Lung (tissue), 12 donors: ENCODE measurements around the gene MERTK. TPM values are rescaled to one million over a fixed set of nuclear protein-coding genes. Genes with fewer than 3 reads are reported as not detected.

ENCODE experiments used
- ATAC-seq: fragments of 200-7000 bp; cut with Tn5 transposase; one replicate; pipeline ENCODE4 v1.9.1; 2020; ENCODE audit warnings: moderate number of reproducible peaks; ENCODE audit not compliant: insufficient read depth, low FRiP score
- DNase-seq, 3 donors: peaks; one replicate each; pipeline ENCODE4 v3.0.0-alpha.2; 2013 to 2017
- H3K27ac ChIP-seq, 2 donors: one replicate each; pipeline ENCODE4 v1.5.1; 2013; ENCODE audit warnings: mild to moderate bottlenecking in 2 of 2, moderate library complexity in 2 of 2, control low read depth in 1 of 2, inconsistent platforms in 1 of 2, low read depth in 1 of 2, low read length in 1 of 2
- H3K27me3 ChIP-seq, 3 donors: one replicate each; pipeline ENCODE4 v1.5.1; 2013; ENCODE audit warnings: low read length in 2 of 3; ENCODE audit not compliant: control insufficient read depth in 3 of 3, insufficient read depth in 3 of 3
- H3K36me3 ChIP-seq, 4 donors: one replicate each; pipeline ENCODE4 v1.5.1; 2013; ENCODE audit warnings: low read length in 4 of 4, mild to moderate bottlenecking in 1 of 4, moderate library complexity in 1 of 4; ENCODE audit not compliant: control insufficient read depth in 4 of 4, insufficient read depth in 4 of 4
- H3K4me1 ChIP-seq, 5 donors: one replicate each; pipeline ENCODE4 v1.5.1; 2013; ENCODE audit warnings: low read length in 5 of 5, mild to moderate bottlenecking in 2 of 5, moderate library complexity in 1 of 5; ENCODE audit not compliant: control insufficient read depth in 5 of 5, insufficient read depth in 5 of 5
- H3K4me3 ChIP-seq: one replicate; pipeline ENCODE4 v1.5.1; 2013; ENCODE audit warnings: mild to moderate bottlenecking, control low read depth, moderate library complexity
- H3K9ac ChIP-seq, 2 donors: one replicate each; pipeline ENCODE4 v1.5.1; 2013; ENCODE audit warnings: low read length in 2 of 2, control low read depth in 1 of 2; ENCODE audit not compliant: insufficient read depth in 1 of 2
- H3K9me3 ChIP-seq, 4 donors: one replicate each; pipeline ENCODE4 v1.5.1; 2013; ENCODE audit warnings: low read length in 3 of 4, mild to moderate bottlenecking in 1 of 4, moderate library complexity in 1 of 4; ENCODE audit not compliant: control insufficient read depth in 4 of 4, insufficient read depth in 3 of 4
- WGBS, 2 donors: extraction: QIAGEN DNeasy Blood & Tissue Kit; methylation state at CpG; one replicate each; pipeline ENCODE4 v1.1.7; 2013; 5-methylcytosine and 5-hydroxymethylcytosine counted together
- polyA plus RNA-seq, 2 donors: library from polyadenylated mRNA; stranded (reverse); fragments of 200-250 nt; gene quantifications; one replicate each; pipeline ENCODE4 v1.2.1, GENCODE V29; 2013
- total RNA-seq, 2 donors: library from RNA; depleted of rRNA in 1 of 2; stranded (reverse); fragments of >200 nt in 1 of 2; gene quantifications; one replicate each; pipeline ENCODE4 v1.2.1, GENCODE V29; 2014 to 2021
- TF ChIP-seq, protein P1 (sequence below): IDR thresholded peaks from 2 replicates; pipeline ENCODE4 v1.5.1; 2012; ENCODE audit warnings: mild to moderate bottlenecking; ENCODE audit errors: control extremely low read depth, extremely low read depth
- donor health status: control.
- donor health status: control.
- donor health status: Bipolar disorder and iron deficiency.
- donor health status: healthy.
- donor health status: DM: yes; HTN: yes; CAD: no.

Gene MERTK
- total and polyA plus RNA-seq, 4 donors, result 5.5 to 33.1 (median 22.4) TPM

DNA sequence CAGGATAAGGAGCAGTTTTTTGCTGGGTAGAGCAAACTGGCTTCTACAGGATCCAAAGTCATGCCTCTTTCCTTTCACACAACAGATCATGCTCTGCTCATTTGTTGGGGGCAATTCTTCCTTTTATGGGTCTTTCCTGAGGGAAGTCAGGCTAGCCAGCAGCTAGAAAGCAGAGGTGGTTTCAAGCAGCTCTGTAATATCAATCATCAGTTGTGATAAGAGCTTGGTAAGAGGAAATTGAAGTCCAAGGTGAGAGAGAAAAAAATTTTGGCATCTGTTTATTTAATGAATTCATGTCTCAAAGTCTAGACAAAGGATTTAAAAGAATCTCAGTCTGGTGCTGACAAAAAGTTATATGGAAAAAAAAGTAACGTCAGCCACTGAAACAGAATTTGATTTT is 162.9 kb downstream of the MERTK start:
- 84 to 94% methylated on average over 1 of the region's 1 CpG for WGBS, 2 donors

DNA sequence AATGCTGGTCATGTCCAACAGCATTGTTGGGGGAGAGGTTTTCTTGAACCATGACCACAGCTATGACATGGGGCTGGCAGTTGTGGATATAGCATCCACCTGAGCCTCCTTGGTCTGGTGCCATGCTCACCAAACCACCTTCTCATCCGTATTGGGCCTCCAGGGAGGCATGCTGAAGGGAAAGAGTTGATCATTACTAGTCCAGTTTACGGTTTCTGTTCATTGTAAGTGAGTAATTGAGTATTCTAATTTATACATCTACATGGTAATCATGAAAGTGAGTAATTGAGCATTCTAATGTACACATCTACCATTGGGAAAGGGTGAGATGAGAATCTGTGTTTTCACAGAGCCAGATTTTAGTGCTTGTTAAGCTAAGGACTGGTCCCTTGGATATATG is 163.4 kb downstream of the MERTK start:
- H3K36me3 ChIP-seq, result peaks cover 3 to 46% (median 15%) of the 10 kb centered on the region in 4 donors
- DNase-seq (no peak), ATAC-seq (no peak)
- TF ChIP-seq, protein P1, sequence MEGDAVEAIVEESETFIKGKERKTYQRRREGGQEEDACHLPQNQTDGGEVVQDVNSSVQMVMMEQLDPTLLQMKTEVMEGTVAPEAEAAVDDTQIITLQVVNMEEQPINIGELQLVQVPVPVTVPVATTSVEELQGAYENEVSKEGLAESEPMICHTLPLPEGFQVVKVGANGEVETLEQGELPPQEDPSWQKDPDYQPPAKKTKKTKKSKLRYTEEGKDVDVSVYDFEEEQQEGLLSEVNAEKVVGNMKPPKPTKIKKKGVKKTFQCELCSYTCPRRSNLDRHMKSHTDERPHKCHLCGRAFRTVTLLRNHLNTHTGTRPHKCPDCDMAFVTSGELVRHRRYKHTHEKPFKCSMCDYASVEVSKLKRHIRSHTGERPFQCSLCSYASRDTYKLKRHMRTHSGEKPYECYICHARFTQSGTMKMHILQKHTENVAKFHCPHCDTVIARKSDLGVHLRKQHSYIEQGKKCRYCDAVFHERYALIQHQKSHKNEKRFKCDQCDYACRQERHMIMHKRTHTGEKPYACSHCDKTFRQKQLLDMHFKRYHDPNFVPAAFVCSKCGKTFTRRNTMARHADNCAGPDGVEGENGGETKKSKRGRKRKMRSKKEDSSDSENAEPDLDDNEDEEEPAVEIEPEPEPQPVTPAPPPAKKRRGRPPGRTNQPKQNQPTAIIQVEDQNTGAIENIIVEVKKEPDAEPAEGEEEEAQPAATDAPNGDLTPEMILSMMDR, result no peak
- H3K9me3 ChIP-seq, result no peaks in the 10 kb centered on the region
- peaks cover 0 to 10% (median 6%) of the 10 kb centered on the region in 5 donors for H3K4me1 ChIP-seq
- H3K27ac ChIP-seq, result no peak overlapping the region
- no peaks in the 10 kb centered on the region for H3K27me3 ChIP-seq
- no peak overlapping the region for H3K4me3 ChIP-seq
- WGBS, 2 donors, result 95 to 99% methylated on average over 2 of the region's 2 CpGs
- H3K9ac ChIP-seq, result no peak overlapping the region

More for the DNA sequence above, 162.9 kb downstream of the MERTK start:
- peaks cover 0 to 15% (median 11%) of the 10 kb centered on the region in 5 donors for H3K4me1 ChIP-seq
- no peak overlapping the region for H3K27ac ChIP-seq
- no peak overlapping the region for H3K4me3 ChIP-seq
- H3K27me3 ChIP-seq, result no peaks in the 10 kb centered on the region
- ATAC-seq (no peak), DNase-seq (no peak)
- H3K36me3 ChIP-seq, result peaks cover 3 to 46% (median 15%) of the 10 kb centered on the region in 4 donors
- H3K9ac ChIP-seq, result no peak overlapping the region
- TF ChIP-seq, protein P1, result no peak
- no peaks in the 10 kb centered on the region for H3K9me3 ChIP-seq

DNA sequence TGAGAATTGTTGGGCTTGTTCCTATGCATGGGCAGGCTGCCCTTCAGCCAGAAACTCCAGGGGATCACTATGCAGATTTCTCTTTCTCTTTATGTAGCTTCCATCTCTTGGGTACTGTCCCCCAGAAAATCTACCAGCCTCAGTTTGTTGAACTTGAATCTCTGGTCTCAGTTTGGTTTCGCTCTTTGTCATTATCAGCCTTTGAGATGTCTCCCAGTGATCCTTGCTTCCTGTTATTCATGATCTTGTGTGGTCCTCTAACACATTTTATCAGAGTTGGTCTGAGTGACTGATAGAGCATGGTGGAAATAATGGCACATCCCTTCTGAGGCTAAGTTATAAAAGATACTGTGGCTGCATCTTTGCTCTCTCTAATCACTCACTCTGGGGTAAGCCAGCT is 164.5 kb downstream of the MERTK start:
- Histone ChIP-seq H3K4me3 (no peak overlapping the region), H3K9me3 (no peaks in the 10 kb centered on the region), H3K9ac (no peak overlapping the region), H3K27ac (no peak overlapping the region), H3K36me3 (peaks cover 3 to 48% (median 18%) of the 10 kb centered on the region in 4 donors), H3K4me1 (peaks cover 0 to 4% (median 0%) of the 10 kb centered on the region in 5 donors), H3K27me3 (no peaks in the 10 kb centered on the region)
- WGBS, 2 donors, result 99 to 100% methylated on average over 1 of the region's 1 CpG
- ATAC-seq (no peak), DNase-seq (no peak)
- TF ChIP-seq, protein P1, result no peak

DNA sequence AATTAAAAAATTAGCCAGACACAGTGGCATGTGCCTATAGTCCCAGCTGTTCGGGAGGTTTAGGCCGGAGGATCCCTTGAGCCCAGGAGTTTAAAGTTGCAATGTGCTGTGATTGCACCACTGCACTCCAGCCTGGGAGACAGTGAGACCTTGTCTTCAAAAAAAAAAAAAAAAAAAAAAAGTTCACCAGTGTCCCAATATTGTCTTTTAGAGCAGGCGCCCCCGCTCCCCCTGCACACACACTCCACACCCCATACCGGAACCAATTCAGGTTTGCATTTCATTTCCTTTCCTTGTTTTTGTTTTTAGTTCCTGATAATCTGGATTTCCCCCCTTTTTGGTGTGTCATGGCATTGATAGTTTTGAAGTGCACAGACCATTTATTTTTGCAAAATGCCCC is 167.1 kb downstream of the MERTK start:
- no peak overlapping the region for H3K4me3 ChIP-seq
- no peak overlapping the region for H3K9ac ChIP-seq
- no peak overlapping the region for H3K27ac ChIP-seq
- TF ChIP-seq, protein P1, result no peak
- H3K9me3 ChIP-seq, result no peaks in the 10 kb centered on the region
- no peaks in the 10 kb centered on the region for H3K4me1 ChIP-seq
- no peaks in the 10 kb centered on the region for H3K27me3 ChIP-seq
- WGBS, 2 donors, result 63% methylated on average over 5 of the region's 5 CpGs
- no peak for DNase-seq
- peaks cover 5 to 43% (median 18%) of the 10 kb centered on the region in 4 donors for H3K36me3 ChIP-seq
- ATAC-seq, result no peak
